GM23248 (cell line): Measurements from ENCODE around the gene SCTR.

ENCODE experiments used
- EZH2 ChIP-seq: fragments of 200-600 bp; sonication (generic); IDR thresholded peaks from 2 replicates; pipeline ENCODE4 v1.6.1; 2018; ENCODE audit warnings: antibody characterized with exemption, mild to moderate bottlenecking; ENCODE audit not compliant: insufficient read depth, poor library complexity, severe bottlenecking
- EZH2phosphoT487 ChIP-seq: fragments of 200-600 bp; sonication (generic); IDR thresholded peaks from 2 replicates; pipeline ENCODE4 v1.6.1; 2018; ENCODE audit warnings: antibody characterized with exemption, moderate library complexity, mild to moderate bottlenecking, low read depth; ENCODE audit not compliant: insufficient read depth

- TF ChIP-seq EZH2: no peak
- no peak for TF ChIP-seq EZH2phosphoT487
These were observed 105.2 kb downstream of the SCTR start for GRCh38 chr2:119419065-119419464.
